ENCODE results near the gene SVOPL. TPM values are rescaled to one million over a fixed set of nuclear protein-coding genes. Genes with fewer than 3 reads are reported as not detected.

SVOPL gene
- polyA plus RNA-seq, 3 donors = not detected

DNA sequence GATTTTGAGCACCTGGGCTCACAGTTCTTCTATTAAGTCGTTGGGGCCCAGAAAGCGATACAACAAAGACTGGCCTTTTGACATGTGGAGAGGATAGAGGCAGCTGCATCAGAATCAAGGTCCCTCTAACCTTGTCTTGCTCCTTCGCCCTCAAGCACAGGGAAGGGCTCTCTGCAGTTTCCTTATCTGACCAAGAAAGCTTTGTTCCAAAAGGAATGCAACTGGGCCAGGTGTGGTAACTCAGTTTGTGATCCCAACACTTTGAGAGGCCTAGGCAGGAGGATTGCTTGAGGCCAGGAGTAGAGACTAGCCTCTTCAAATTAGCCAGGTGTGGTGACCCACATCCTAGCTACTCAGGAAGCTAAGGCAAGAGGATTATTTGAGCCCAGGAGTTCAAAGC, 32.2 kb downstream of the SVOPL start:
- H3K4me1 Mint-ChIP-seq = peaks cover 10% of the 10 kb centered on the region
- Histone ChIP-seq H2AFZ (ENCODE audit: insufficient read depth, low read depth, low read length, poor library complexity, severe bottlenecking) (no peak overlapping the region), H3K36me3 (replicated peaks in 1 of 2; ENCODE audit: control insufficient read depth in 1 of 2, insufficient read depth in 2 of 2, low read length in 2 of 2) (no peaks in the 10 kb centered on the region), H3K4me3 (replicated peaks in 1 of 3; ENCODE audit: low read depth in 2 of 3, low read length in 3 of 3) (no peak overlapping the region), H3K27me3 (ENCODE audit: control insufficient read depth in 2 of 2, insufficient read depth in 2 of 2, low read length in 2 of 2) (no peaks in the 10 kb centered on the region), H3K79me2 (ENCODE audit: insufficient read depth, low read length) (no peaks in the 10 kb centered on the region), H3K9me3 (replicated peaks in 1 of 2; ENCODE audit: control insufficient read depth in 1 of 2, insufficient read depth in 1 of 2, low read length in 2 of 2) (peaks cover 0 to 5% of the 10 kb centered on the region in 2 donors), H3K9ac (ENCODE audit: insufficient read depth, low read length, poor library complexity, severe bottlenecking) (no peak overlapping the region), H4K20me1 (ENCODE audit: insufficient read depth, low read length) (no peaks in the 10 kb centered on the region), H3K4me2 (replicated peaks; ENCODE audit: extremely low read depth, low read length, poor library complexity, severe bottlenecking) (no peak overlapping the region), H3K4me1 (ENCODE audit: control insufficient read depth in 1 of 2, insufficient read depth in 2 of 2, low read length in 2 of 2) (peaks cover 4 to 6% of the 10 kb centered on the region in 2 donors), H3K27ac (ENCODE audit: low read depth in 1 of 2, low read length in 2 of 2) (no peak overlapping the region)
- H3K36me3 Mint-ChIP-seq = no peaks in the 10 kb centered on the region
- intact Hi-C loops (cut with micrococcal nuclease) = no loop called here
- no peak for DNase-seq
- H3K27me3 Mint-ChIP-seq (ENCODE audit: low read depth in 3 of 3) = peaks cover 5 to 22% (median 6%) of the 10 kb centered on the region in 3 donors
- no peak for TF ChIP-seq CTCF (IDR thresholded peaks at IDR 0.05)
- 100% methylated on average over 2 of the region's 3 CpGs for WGBS (ENCODE audit: insufficient coverage)
- H3K27ac Mint-ChIP-seq = no peak overlapping the region
- H3K9me3 Mint-ChIP-seq = peaks cover 0 to 6% (median 5%) of the 10 kb centered on the region in 7 donors
- H3K4me3 Mint-ChIP-seq = no peak overlapping the region

- H3K4me3 ChIP-seq (replicated peaks in 1 of 3; ENCODE audit: low read depth in 2 of 3, low read length in 3 of 3) = no peak overlapping the region
These were observed 32.9 kb downstream of the SVOPL start for GRCh38 chr7:138668229-138668596.

More at GRCh38 chr7:138668229-138668596, 32.9 kb downstream of the SVOPL start:
- Histone ChIP-seq H3K4me2 (replicated peaks; ENCODE audit: extremely low read depth, low read length, poor library complexity, severe bottlenecking) (no peak overlapping the region), H3K79me2 (ENCODE audit: insufficient read depth, low read length) (no peaks in the 10 kb centered on the region), H2AFZ (ENCODE audit: insufficient read depth, low read depth, low read length, poor library complexity, severe bottlenecking) (no peak overlapping the region), H3K36me3 (replicated peaks in 1 of 2; ENCODE audit: control insufficient read depth in 1 of 2, insufficient read depth in 2 of 2, low read length in 2 of 2) (no peaks in the 10 kb centered on the region), H3K9ac (ENCODE audit: insufficient read depth, low read length, poor library complexity, severe bottlenecking) (no peak overlapping the region), H3K4me1 (ENCODE audit: control insufficient read depth in 1 of 2, insufficient read depth in 2 of 2, low read length in 2 of 2) (peaks cover 4 to 7% of the 10 kb centered on the region in 2 donors), H3K9me3 (replicated peaks in 1 of 2; ENCODE audit: control insufficient read depth in 1 of 2, insufficient read depth in 1 of 2, low read length in 2 of 2) (peaks cover 0 to 5% of the 10 kb centered on the region in 2 donors), H3K27me3 (ENCODE audit: control insufficient read depth in 2 of 2, insufficient read depth in 2 of 2, low read length in 2 of 2) (no peaks in the 10 kb centered on the region), H3K27ac (ENCODE audit: low read depth in 1 of 2, low read length in 2 of 2) (no peak overlapping the region), H4K20me1 (ENCODE audit: insufficient read depth, low read length) (no peaks in the 10 kb centered on the region)
- no peak for DNase-seq
- intact Hi-C loops (cut with micrococcal nuclease) = no loop called here
- Mint-ChIP-seq H3K9me3 (peaks cover 0 to 6% (median 5%) of the 10 kb centered on the region in 7 donors), H3K4me1 (peaks cover 15% of the 10 kb centered on the region), H3K4me3 (no peak overlapping the region), H3K27ac (no peak overlapping the region), H3K36me3 (no peaks in the 10 kb centered on the region), H3K27me3 (ENCODE audit: low read depth in 3 of 3) (peaks cover 5 to 26% (median 9%) of the 10 kb centered on the region in 3 donors)
- 100% methylated on average over 1 of the region's 2 CpGs for WGBS (ENCODE audit: insufficient coverage)
- no peak for TF ChIP-seq CTCF (IDR thresholded peaks at IDR 0.05)

Measured in CD14-positive monocyte (primary cell).